D721Med (cell line): ENCODE measurements around the gene IGFL1.
"Not testable (repeated sequence)": the region's sequence is repeated elsewhere in the genome, so short reads cannot be mapped to it uniquely, and the experiment has no call there.

Source experiments
- DNase-seq: peaks from one replicate; pipeline ENCODE4 v3.0.0; 2011; ENCODE audit warnings: low spot score; ENCODE audit not compliant: insufficient read length
- FAIRE-seq: peaks from 2 replicates; lab custom pipeline; 2011; peaks lifted over from hg19 to GRCh38; lab: Jason Lieb, UNC
- CTCF ChIP-seq: IDR thresholded peaks from 2 replicates; pipeline ENCODE4 v1.5.1; 2012; ENCODE audit warnings: mild to moderate bottlenecking, control low read depth; ENCODE audit not compliant: insufficient read depth; ENCODE audit errors: missing control alignments

The IGFL1 gene

DNA sequence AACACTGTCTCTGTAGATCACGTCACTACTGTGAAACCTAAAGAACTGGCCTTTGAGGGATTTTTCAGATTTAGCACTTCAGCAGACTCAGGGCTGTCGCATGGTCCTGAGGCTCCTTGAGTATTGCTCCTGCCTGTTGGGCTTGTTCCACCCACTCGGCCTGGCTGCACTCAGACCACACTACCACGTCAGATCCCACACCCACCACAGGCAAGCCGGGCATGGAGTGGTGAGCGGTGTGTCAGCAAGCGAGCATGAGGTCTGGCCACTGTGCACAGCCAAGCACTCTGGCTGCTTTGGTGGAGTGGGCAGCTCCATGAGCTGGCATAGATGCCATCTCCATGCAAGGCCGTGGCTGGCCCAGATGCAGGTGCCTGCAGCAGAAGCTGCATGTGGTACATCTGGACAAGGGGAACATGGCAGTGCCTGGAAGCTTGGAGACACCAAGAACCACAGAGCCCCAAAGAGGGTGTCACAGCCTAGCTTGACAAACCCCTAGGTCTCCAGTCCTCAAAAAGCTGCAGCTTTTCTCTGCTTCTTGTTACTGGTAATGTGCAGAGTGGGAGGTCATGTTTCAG, 9.4 kb upstream of the IGFL1 start:
- DNase-seq, result no peak
- FAIRE-seq, result no peak
- TF ChIP-seq CTCF, result no peak

DNA sequence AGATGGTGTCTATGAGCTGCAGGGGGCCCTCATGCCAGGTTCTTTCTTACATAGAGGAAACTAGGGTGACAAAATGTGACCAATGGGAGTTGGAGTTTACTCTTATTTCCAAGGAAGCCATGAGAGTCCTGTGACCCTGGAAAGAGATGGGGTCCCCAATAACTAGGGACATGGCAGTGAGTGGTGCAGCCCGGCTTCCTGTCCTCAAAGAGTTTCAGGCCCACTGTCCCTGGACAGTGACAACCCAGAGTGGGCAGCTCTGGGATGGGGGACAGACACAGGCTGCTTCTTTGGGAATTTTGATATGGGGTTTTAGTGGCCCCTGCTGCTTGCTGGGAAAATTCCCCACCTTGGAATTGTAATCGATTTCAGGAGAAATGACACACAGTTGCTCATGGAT, 8.4 kb upstream of the IGFL1 start:
- no peak for DNase-seq
- FAIRE-seq, result no peak
- no peak for TF ChIP-seq CTCF

GRCh38 chr19:46221981-46222610, 7.4 kb upstream of the IGFL1 start:
- DNase-seq (no peak), FAIRE-seq (no peak)
- no peak for TF ChIP-seq CTCF

GRCh38 chr19:46223787-46224186, 5.8 kb upstream of the IGFL1 start:
- not testable (repeated sequence) for FAIRE-seq

GRCh38 chr19:46224773-46225172, 4.8 kb upstream of the IGFL1 start:
- FAIRE-seq, result no peak
- DNase-seq, result no peak
- TF ChIP-seq CTCF, result no peak

More at GRCh38 chr19:46223787-46224186, 5.8 kb upstream of the IGFL1 start:
- DNase-seq, result not testable (repeated sequence)

- DNase-seq, result no peak
- FAIRE-seq, result no peak
- TF ChIP-seq CTCF, result no peak
These were observed 4.0 kb upstream of the IGFL1 start for GRCh38 chr19:46225558-46226004.

- FAIRE-seq, result no peak
- DNase-seq, result no peak
- no peak for TF ChIP-seq CTCF
These were observed 3.0 kb upstream of the IGFL1 start for GRCh38 chr19:46226438-46226973.
